ENCODE data around the gene KDM8.
A peak's percentile ranks its signal among the peaks of the same experiment; 100 is the strongest.

The KDM8 gene

GRCh38 chr16:27270349-27270748, 67.0 kb downstream of the KDM8 start:
- DNase-seq = peak in 1 of 2 experiments; percentile 40
